OCI-LY7 (cell line): ENCODE results near the gene DNAH3.

Experiments
- EZH2phosphoT487 ChIP-seq: fragments of 200-600 bp; sonication (generic); IDR thresholded peaks from 2 replicates; pipeline ENCODE4 v1.6.1; 2018; ENCODE audit warnings: low read depth, borderline replicate concordance, mild to moderate bottlenecking, mixed run types, antibody characterized with exemption, low read length, moderate library complexity, mixed read lengths
- TF ChIP-seq, protein P1 (sequence below): fragments of 200-600 bp; sonication (generic); conservative IDR thresholded peaks from 2 replicates; pipeline ENCODE4 v1.5.1; 2014; ENCODE audit warnings: mild to moderate bottlenecking, antibody characterized with exemption, low read length, moderate library complexity, mixed read lengths

DNA sequence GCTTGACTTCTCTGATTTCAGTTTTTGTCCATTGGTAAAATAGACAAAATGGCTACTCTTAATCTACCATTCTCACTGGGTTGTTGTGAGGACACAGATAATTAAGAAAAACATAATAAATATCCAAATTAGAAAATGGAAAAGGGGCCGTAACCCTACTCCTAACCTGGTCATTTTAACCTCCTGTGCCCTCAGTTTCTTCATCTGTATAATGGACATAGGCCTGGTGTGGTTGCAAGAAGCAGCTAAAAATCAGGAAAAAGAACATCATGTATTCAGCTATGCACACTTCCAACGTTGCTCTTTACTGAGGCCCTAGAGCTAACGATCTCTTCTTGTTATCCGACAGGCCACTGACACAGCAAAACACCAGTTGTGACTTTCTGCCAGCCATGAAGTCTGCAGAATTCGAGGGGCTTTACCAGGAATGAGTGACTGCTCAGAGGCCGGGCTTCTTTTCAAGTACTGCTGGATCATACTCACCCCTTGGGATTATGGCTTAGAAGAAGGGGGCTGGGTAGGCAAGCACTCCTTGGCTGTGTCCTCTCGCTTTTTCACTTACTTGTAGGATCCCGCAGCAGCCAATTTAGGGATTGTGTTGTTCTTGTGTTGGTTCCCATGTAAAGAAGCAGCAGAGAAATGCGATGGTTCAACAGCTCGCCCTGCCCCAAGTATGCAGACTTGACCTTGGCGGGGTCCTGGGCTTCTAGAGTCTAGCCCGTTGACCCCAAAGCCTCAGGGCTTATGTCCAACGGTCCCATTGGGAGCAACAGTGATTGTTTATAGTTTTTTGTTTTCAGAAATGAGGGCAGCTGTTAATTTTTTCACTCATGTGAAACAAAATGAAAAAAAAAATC is 28.7 kb upstream of the DNAH3 start:
- TF ChIP-seq, protein P1, sequence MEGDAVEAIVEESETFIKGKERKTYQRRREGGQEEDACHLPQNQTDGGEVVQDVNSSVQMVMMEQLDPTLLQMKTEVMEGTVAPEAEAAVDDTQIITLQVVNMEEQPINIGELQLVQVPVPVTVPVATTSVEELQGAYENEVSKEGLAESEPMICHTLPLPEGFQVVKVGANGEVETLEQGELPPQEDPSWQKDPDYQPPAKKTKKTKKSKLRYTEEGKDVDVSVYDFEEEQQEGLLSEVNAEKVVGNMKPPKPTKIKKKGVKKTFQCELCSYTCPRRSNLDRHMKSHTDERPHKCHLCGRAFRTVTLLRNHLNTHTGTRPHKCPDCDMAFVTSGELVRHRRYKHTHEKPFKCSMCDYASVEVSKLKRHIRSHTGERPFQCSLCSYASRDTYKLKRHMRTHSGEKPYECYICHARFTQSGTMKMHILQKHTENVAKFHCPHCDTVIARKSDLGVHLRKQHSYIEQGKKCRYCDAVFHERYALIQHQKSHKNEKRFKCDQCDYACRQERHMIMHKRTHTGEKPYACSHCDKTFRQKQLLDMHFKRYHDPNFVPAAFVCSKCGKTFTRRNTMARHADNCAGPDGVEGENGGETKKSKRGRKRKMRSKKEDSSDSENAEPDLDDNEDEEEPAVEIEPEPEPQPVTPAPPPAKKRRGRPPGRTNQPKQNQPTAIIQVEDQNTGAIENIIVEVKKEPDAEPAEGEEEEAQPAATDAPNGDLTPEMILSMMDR, result no peak
- no peak for TF ChIP-seq EZH2phosphoT487
